ENCODE results near the gene ANKRD52. TPM values are rescaled to one million over a fixed set of nuclear protein-coding genes. Genes with fewer than 3 reads are reported as not detected.

Gene ANKRD52
- total and polyA plus RNA-seq, 9 of the 15 experiments (the other 6 are each of a cell fraction or from before 2014, with no cell fraction given) = 0.52 to 46.8 (median 7.9) TPM

- Histone ChIP-seq H3K79me2 (ENCODE audit: control insufficient read depth, insufficient read depth, low read length) (no peaks in the 10 kb centered on the region), H3K27ac (ENCODE audit: extremely low read depth, low read depth, low read length) (no peak overlapping the region), H2AFZ (ENCODE audit: low read depth, low read length) (no peak overlapping the region), H3K9me1 (ENCODE audit: control insufficient read depth, insufficient read depth, low read length) (no peaks in the 10 kb centered on the region), H3K9me3 (replicated peaks; ENCODE audit: control insufficient read depth, insufficient read depth, low read depth, low read length) (no peaks in the 10 kb centered on the region), H3K27me3 (ENCODE audit: control insufficient read depth in 2 of 2, insufficient read depth in 2 of 2, low read length in 2 of 2) (no peaks in the 10 kb centered on the region), H3K4me3 (no peak overlapping the region), H4K20me1 (replicated peaks; ENCODE audit: control insufficient read depth, insufficient read depth, low read length) (no peaks in the 10 kb centered on the region), H3K4me1 (replicated peaks in 1 of 2; ENCODE audit: control insufficient read depth in 2 of 2, insufficient read depth in 2 of 2, low read length in 2 of 2) (peaks cover 6 to 29% of the 10 kb centered on the region in 2 experiments; a peak in 3 of 5 replicates), H3K9ac (ENCODE audit: insufficient read depth in 1 of 2, low read depth in 2 of 2, low read length in 2 of 2) (peak overlapping the region in 1 of 2 experiments; percentile 76; a peak in 2 of 4 replicates), H3K36me3 (ENCODE audit: control insufficient read depth, insufficient read depth, low read length) (peaks cover 10% of the 10 kb centered on the region; the same call in 1 of the 3 replicates), H3K4me2 (ENCODE audit: insufficient read depth, low read length) (peak overlapping the region; percentile 46; the same call in 1 of the 2 replicates)
- no TSS peak for BruUV-seq (replicated peaks)
- in situ Hi-C loops (cut with MboI) (no loop called here), intact Hi-C loops (cut with micrococcal nuclease) (no loop called here)
- ATAC-seq = peak; percentile 12; the same call in 1 of the 3 replicates
- TF ChIP-seq IRF9 (tag; IDR thresholded peaks at IDR 0.05) (no peak), U2AF1 (optimal IDR thresholded peaks at IDR 0.05; ENCODE audit: low read depth, low read length) (no peak), POLR2G (IDR thresholded peaks at IDR 0.05; ENCODE audit: low read depth, low read length) (peak; percentile 37; the same call in 1 of the 2 replicates)
- FAIRE-seq = no peak
- ChIA-PET CTCF (ENCODE audit: low intra/inter-chr PET ratio) (no interaction called here), POLR2A (interaction anchor here (0.6 to 3.2 kb wide), 6 partner anchors 12 to 59 kb away, joined by 3 to 12 read pairs (median 5); partner anchors contain the start of gene ANKRD52)
- WGBS (ENCODE audit: insufficient coverage, low coverage, missing lambda C conversion rate) = 28% methylated on average over 15 of the region's 16 CpGs
- no peak for DNase-seq (ENCODE audit: extremely low read depth in 1 of 4, low spot score in 3 of 4)
Measured at GRCh38 chr12:56234746-56235436, 23.3 kb downstream of the ANKRD52 start.

Measured in K562 (cell line).